GM21423 (cell line): ENCODE measurements around the gene CMIP.

Experiments
- ATAC-seq: cut with Tn5 transposase; IDR thresholded peaks from one replicate; pipeline ENCODE4 v1.9.1; 2021; ENCODE audit warnings: mild to moderate bottlenecking, moderate library complexity; ENCODE audit not compliant: unreplicated experiment

CMIP gene

DNA sequence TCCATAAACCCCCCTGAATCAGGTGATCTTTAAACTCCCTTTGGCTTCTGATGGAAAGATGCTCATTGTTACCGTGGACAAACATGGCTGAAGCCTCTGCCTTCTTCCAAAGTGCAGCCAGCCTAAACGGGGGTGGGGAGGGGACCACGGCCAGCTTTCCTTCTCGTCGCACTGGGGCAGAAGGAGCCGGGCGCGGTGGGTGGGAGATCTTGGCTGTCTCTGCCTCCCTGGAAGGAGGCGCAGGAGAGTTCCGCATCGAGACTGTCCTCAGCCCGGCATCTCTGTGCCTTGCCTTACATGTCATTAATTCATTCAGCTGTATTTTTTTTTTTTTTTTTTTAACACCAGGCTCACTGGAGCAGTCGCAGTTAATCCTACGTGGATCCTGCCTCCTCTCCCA, 171.2 kb downstream of the CMIP start:
- no peak for ATAC-seq

- peak; percentile 81 for ATAC-seq
These were observed 171.9 kb downstream of the CMIP start for GRCh38 chr16:81616321-81617020.

DNA sequence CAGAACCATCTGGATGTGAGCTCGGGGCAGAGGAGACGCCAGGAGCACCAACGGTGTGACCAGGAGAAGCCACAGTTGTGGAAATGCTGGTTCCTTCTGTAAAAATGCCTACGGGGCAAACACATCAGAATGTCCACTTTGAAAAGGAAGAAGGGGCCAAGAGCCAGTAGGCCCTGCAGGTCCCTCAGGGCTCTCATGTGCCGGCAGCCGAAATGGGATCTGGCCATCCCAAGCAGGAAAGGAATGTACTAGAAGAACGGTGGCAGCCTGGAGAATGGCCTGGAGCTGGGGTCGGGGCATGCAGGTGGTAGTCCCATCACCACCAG, 172.4 kb downstream of the CMIP start:
- no peak for ATAC-seq

GRCh38 chr16:81618187-81618586, 173.6 kb downstream of the CMIP start:
- no peak for ATAC-seq

GRCh38 chr16:81618661-81619060, 174.1 kb downstream of the CMIP start:
- ATAC-seq, result no peak

DNA sequence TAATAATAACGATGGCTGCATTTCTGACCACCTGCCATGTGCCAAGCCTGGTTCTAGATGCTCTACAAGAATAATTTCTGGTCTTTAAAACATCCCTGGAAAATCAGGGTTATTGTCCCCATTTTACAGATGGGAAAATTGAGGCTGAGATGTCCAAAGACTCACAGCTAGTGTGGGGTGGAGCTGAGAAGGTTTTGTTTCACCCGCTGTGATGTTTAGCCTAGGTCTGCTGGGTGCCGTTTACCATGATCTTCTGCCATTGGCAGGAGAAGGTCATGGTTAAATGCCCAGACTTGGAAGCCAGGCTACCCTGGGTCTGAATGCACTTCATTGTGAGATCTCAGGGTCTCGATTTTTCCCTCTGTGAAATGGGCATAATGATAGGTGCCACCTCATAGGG, 175.4 kb downstream of the CMIP start:
- no peak for ATAC-seq

- no peak for ATAC-seq
These were observed 176.2 kb downstream of the CMIP start for GRCh38 chr16:81620796-81621195.

DNA sequence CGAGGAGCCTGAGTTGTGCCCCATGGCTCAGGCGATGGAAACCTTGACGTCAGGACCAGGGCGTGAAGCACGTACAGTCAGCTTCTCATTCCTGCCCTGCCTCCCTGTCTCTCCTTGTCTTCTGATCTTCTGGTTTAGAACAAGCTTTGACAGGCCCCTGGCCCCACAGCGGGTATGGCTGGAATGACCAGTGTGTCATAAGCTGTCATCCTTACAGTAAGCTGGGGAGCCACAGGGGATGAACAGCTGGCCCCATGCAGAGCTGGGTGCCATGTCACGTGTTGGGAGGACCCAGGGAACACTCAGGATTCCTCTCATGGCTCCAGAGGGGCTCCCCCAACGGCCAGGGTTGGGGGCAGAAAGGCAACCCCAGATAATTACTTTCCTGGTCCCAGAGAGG, 176.9 kb downstream of the CMIP start:
- no peak for ATAC-seq

GRCh38 chr16:81623365-81624102, 178.9 kb downstream of the CMIP start:
- ATAC-seq, result no peak

GRCh38 chr16:81624403-81624759, 179.8 kb downstream of the CMIP start:
- no peak for ATAC-seq

- ATAC-seq, result no peak
These were observed 180.3 kb downstream of the CMIP start for GRCh38 chr16:81624760-81625543.

DNA sequence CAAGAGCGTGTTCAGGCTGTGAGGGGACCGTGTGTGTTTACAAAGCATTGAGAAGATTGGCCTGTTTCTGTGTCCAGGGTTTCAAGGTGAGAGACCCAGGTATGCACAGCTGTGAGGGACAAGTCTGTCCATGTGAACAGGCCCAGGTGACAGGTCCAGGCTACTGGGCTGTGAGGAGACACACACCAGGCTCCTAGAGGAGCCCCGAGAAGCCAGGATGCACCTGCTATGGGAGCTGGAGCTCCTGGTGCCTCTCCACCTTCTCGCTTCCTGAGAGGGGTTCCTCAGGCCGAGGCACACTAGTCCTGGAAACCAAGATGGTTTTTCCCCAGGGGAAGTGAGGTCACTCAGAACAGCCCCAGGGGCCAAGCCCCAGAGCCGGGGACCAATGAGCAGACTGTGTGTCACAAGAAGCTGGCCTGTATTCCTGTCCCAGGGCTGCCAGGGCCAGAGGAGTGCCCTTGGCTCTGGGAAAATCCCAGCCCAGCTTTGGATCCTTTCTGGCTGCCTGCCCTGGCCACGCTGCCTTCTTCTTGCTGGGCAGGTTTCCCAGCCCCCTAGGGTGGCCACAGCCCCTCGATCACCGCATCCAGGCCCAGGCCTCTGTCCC, 181.0 kb downstream of the CMIP start:
- ATAC-seq, result peak; percentile 45

- no peak for ATAC-seq
These were observed 181.6 kb downstream of the CMIP start for GRCh38 chr16:81626181-81626674.

DNA sequence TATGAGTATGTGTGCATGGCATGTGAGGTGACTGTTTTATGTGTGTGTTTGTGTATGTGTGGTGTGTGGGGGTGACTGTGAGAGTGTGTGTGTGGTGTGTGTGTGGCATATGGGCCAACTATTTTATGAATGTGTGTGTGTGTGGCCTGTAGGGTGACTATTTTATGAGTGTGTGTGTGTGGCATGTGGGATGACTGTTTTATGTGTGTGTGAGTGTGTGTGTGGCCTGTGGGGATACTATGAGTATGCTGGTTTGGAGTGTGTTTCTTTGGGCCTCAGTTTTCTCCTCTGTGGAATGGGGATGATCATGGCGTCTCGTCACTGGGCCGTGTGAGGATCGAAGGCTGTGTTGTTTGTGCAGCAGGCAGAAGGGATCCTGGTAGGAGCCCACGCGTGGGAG, 182.4 kb downstream of the CMIP start:
- ATAC-seq, result no peak

DNA sequence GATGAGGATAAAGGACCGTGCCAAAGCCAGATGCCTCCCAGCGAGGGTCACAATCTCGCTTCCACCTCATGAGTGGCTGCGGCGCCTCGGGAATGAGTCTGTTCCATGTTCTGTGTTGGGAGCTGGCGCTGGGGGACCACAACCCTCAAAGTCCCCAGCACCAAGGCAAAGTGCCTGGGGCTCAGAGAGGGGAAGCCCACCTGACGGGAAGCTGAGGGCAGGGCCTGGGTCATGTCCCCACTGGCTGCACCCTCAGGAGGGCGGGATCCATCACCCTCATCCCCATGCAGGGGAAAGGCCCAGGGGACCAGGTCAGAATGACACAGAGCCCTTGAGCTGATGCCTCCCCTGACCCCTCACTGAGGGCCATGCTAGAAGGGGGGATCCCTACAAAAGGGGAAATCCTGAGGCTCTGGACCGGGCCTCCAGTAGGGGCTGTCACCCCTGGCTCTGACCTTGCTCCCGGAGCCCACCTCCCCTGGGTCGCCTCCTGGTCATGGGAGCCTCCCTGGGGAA, 183.2 kb downstream of the CMIP start:
- no peak for ATAC-seq

DNA sequence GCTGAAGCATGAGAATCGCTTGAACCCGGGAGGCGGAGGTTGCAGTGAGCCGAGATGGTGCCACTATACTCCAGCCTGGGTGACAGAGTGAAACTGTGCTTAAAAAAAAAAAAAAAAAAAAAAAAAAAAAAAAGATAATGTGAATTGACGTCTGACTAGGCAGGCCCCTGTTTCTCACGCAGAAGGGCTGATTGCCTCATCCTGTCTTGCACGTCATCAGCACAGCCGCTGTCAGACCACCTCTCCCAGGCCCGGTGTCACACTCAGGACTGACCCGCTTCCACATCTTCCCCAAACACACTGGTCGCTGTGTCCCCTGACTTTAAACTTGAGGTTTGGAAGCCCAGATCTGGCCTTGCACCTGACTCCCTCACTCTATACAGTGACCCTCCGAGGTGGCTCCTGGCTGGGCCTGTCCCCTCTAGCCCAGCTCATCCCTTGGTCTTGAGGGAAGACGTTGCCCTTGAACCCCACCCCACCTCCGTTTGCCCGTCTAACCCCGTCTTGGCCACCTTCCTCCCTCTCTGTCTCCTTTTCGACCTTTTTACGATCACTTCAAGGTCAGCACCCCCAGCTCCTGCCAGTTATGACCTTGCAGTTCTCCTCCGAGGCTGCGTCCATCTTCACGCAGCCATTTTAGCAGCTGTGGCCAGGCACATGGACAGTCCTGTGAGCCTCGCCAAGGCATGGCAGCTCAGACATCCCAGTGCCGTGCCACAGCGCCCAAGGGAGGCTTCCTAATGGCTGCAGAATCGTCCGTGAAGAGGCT, 184.6 kb downstream of the CMIP start:
- ATAC-seq, result no peak

GRCh38 chr16:81629896-81630634, 185.5 kb downstream of the CMIP start:
- ATAC-seq, result no peak

DNA sequence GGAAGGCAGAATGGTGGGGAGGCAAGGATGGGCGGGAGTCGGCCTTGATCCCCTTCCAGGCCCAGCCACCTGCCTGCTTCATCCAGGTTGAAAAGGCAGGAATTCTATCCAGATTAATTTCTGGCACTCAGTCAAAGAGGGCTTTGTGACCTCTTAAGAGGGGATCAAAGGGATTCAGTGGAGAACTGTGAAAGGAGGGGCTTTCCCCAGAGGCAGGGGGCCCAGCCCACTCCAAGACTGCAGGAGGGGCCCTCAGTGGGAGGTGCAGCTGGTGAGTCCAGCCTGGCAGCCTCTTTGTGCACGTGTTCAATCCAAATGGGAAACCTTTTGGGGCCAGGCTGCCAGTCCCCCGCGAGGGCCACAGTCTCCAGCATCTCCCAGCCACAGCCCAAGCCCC, 186.0 kb downstream of the CMIP start:
- ATAC-seq, result no peak

GRCh38 chr16:81632392-81633146, 188.0 kb downstream of the CMIP start:
- no peak for ATAC-seq
